Stimulated activated CD8-positive, alpha-beta memory T cell treated with anti-CD3 and anti-CD28 coated beads, Interleukin-4, amount 100 ng/mL, for 48 hours (primary cell): ENCODE data around the gene TPPP2.
"Not testable (repeated sequence)": the region's sequence is repeated elsewhere in the genome, so short reads cannot be mapped to it uniquely, and the experiment has no call there.

ENCODE experiments used
- DNase-seq: peaks from one replicate; pipeline ENCODE4 v3.0.0-alpha.2; 2020

TPPP2 gene

GRCh38 chr14:21039585-21040369, 9.8 kb downstream of the TPPP2 start:
- no peak for DNase-seq

DNA sequence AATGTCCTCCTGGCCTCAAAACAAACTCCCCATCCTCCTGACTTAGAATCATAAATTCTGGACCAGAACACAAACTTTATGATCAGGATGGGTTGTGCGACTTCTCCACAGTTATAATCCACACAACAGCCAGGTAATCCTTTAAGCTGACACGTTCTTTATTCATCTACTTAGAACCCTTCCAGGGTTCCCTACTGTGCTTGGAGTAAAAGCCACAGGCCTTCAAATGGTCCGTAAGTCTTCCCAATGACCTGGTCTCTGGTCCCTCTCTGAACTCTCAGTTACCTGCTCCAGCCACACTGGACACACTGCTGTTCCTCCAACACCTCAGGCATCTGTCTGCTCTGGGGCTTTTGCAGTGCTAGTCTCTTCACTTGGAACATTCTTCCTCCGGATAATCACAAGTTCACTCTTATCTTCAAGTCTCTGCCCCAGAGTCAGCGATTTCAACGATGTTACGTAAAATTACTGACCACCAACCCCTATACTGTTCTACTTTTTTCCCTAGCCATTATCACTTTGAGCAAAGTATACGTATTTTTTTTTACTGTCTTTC, 10.4 kb downstream of the TPPP2 start:
- DNase-seq = no peak

DNA sequence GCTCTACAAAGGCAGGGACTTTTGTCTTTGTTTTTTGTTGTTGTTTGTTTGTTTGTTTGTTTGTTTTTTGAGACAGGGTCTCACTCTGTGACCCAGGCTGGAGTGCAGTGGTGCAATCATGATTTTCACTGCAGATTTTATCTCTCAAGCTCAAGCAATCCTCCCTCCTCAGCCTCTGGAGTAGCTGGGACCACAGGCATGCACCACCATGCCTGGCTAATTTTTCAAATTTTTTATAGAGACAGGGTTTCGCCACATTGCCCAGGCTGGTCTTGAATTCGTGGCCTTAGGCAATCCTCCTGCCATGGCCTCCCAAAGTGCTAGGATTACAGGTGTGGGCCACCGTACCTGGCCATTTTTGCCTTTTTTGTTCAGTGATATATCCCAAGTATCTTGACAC, 10.9 kb downstream of the TPPP2 start:
- not testable (repeated sequence) for DNase-seq

DNA sequence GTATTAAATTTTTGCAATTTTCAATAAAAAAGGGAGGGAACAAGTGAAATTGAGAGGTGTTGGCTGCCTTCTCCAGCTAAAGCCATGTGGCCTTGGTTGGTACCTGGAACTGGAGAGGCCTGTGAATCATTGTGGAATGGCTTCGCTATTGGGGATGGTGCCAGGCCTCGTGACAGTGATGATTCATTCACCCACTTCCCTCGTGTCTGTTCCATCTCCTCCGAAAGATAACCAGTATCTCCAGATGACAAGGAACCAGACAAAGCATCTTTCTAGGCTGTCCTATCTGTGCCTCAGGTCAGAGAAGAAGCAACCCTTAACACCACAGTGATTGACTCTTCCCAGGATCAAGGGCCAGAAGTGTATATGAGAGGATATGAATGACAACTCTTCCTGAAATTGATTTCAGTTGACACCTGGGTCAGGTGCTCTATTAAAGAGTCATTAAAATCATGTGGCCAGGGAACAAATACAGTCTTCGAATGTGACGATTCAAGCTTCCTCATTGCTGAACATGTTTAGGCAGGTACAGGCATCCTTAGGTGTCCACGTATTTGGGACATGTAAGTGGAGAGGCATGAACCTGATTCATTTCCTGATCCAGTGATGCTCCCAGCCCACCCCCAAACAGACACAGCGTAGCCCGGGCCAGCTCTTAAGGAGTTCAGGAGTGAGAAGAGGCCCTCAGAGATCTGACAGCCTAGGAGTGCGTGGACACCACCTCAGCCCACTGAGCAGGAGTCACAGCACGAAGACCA, 11.8 kb downstream of the TPPP2 start, which contains the start of gene RNASE7:
TSS of gene RNASE7 (plus strand) at position 687 of the 758 bp plus-strand sequence. CDS start 631 bp downstream, outside the sequence.
- DNase-seq = no peak

- no peak for DNase-seq
Observed at GRCh38 chr14:21042918-21043317, 12.9 kb downstream of the TPPP2 start.

- no peak for DNase-seq
Observed at GRCh38 chr14:21043387-21043973, 13.5 kb downstream of the TPPP2 start.

DNA sequence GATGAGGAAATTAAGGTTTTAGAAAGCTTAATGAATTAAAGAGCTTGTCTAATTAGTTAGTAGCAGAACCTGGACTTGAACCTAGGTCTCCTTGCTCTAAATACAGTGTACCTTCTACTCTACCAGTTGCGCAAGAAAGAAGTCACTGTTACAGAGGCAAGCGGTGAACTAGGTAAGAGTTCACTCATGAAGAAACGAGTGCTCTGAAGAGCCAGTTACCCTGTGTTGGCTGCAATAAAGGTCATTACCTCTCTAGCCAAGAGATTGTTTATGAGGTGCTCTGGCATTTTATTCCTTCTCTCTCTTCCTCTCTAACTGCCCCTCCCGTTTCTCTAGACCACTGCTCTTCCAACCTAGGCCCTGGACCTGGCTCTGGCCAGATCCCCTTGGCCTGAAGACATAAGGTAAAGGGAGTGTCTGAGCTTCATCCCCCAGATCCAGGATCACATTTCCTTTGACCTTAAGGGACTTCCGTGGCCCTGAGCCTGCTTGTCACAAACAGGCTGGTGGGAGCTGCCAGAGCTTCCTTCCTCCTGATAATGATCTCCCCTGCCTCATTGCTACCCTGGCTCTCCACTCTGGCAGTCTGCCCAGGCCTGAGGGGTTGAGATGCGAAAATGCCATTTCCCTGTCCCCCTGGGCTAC, 14.1 kb downstream of the TPPP2 start:
- DNase-seq = no peak

- no peak for DNase-seq
Observed at GRCh38 chr14:21047378-21047781, 17.4 kb downstream of the TPPP2 start.

DNA sequence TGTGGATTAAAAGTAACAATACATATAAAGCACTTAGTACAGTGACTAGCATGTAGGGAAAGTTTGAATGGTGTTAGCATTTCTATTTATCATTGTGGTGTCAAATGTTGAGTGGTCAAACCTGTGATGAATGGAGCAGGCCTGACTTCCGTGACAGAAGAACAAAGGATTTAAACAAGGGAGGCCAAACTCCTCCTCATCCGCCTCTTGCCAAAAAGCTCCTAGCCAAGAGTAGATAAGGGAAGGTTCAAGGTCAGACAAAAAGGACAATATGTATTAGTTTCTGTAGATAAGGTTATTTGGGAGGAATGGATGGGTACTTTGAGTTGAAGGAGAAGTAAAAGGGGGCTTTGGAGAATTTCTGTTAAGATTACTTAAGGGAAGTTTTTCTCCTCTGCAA, 18.6 kb downstream of the TPPP2 start:
- DNase-seq = no peak

DNA sequence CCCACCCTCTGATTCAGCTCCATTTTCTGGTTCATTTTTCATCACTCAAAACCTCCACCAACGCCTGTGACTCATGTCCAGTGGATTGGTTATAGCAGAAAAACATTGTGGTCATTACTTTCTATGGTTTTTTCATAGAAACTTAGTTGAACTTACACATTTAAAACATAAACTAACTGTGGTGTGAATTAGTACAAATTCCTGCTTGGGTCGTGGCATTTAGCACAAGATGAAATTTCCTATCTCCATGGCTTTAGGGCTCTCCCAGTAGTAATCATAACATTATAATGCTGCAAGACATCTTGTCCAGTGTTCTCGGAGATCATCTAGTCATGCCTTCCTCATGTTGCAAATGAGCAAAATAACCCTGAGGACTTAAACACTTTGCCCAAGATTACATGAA, 19.3 kb downstream of the TPPP2 start:
- no peak for DNase-seq

DNA sequence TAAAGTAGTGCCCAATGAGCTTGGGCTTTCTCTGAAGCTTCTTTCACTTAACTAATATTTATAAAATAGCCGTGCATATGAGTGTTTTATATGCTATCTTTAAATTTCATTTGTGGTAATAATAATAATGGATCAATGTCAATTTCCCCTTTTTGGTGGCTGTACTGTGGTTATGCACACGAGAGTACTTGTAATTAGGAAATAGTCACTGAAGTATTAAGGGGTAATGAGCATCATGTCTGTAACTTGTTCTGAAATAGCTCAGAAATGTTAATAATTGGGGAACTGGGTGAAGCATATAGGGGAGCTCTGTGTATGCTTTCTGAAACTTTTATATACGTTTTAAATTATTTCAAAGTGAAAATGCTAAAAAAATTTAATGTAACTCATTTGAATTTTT, 20.6 kb downstream of the TPPP2 start:
- no peak for DNase-seq

DNA sequence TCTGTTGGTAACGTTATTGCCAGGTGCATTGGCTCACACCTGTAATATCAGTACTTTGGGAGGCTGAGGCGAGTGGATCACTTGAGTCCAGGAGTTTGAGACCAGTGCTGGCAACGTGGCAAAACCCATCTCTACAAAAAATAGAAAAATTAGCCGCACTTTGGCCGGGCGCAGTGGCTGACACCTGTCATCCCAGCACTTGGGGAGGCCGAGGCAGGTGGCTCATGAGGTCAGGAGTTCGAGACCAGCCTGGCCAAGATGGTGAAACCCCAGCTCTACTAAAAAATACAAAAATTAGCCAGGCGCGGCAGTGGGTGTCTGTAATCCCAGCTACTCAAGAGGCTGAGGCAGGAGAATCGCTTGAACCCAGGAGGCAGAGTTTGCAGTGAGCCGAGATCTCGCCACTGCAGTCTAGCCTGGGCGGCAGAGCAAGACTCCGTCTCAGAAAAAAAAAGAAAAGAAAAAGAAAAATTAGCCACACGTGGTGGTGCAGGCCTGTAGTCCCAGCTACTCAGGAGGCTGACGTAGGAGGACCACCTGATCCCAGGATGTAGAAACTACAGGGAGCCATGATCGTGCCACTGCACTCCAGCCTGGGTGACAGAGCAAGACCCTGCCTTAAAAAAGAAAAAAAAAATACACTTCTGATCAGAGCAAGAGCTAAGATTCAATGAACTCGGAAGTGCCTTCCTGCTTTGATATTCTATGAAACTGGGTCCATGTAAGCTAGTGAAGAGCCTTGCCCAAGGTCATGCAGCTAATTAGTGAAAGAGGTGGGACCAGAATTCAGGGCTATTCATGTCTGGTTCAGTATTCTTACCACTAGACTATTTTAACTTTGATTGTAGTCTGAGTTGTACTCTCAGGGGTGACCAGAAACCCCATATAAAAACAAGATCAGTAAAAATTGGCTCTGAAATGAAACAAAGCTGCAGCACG, 23.4 kb downstream of the TPPP2 start:
- DNase-seq = no peak

DNA sequence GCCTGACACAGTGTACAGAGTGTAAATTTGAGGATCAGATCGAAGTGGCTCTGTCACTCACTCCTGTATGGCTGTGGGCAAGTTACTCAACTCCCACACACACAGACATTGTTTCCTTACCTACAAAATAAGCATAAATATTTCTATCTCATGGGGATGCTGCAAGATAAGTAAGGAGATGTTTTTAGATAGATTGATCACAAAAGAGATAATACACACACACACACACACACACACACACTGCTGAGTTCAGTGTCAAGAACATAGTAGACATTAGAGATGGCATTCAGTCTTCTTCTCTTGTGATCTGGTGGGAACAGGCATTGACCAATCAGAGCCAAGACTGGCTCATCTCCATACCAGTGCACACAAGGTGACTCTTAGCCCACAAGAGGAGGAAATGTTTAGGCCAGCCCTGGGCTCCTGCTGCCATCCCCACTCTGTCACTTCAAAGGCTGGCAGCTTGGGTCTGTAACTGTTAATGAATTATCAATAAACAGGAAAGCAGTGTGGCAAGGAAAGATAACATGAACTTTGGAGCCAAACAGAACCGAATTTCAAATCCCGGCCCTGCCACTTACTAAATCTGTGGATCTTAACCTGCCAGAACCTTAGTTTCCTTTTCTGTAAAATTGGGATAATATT, 24.2 kb downstream of the TPPP2 start:
- no peak for DNase-seq

- DNase-seq = no peak
Observed at GRCh38 chr14:21054768-21055145, 24.7 kb downstream of the TPPP2 start.

GRCh38 chr14:21055432-21056117, 25.6 kb downstream of the TPPP2 start:
- DNase-seq = no peak

GRCh38 chr14:21056520-21057163, 26.6 kb downstream of the TPPP2 start:
- DNase-seq = no peak

DNA sequence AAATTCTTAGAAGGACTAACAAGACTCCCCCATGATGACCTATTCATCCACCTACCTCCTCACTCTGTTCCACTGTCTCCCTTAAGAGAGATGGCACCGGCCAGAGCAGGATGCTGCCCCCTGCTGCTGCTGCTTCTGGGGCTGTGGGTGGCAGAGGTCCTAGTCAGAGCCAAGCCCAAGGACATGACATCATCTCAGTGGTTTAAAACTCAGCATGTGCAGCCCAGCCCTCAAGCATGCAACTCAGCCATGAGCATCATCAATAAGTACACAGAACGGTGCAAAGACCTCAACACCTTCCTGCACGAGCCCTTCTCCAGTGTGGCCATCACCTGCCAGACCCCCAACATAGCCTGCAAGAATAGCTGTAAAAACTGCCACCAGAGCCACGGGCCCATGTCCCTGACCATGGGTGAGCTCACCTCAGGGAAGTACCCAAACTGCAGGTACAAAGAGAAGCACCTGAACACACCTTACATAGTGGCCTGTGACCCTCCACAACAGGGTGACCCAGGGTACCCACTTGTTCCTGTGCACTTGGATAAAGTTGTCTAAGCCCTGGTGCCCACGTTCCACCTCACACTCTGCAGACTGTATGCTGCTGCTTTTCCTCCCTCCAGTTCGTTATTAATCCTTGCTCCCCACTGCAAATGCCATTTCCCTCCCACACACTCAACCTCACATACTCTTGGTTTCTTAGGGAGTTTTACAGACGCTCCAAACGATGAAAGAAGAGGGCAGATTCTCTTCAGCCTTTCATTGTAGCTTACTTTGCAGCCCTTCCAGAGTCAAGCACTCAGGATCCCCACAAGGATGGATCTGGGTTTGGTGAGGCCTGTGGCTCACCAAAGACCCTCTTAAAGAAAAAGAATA, 28.0 kb downstream of the TPPP2 start, which contains the start of gene RNASE8:
TSS of gene RNASE8 (plus strand) at position 20 of the 873 bp plus-strand sequence. CDS start at position 91, 71 bp downstream.
- DNase-seq = no peak

GRCh38 chr14:21058903-21059302, 28.9 kb downstream of the TPPP2 start:
- no peak for DNase-seq
